Kidney (tissue), 14 donors: ENCODE data around the gene JARID2. TPM values are rescaled to one million over a fixed set of nuclear protein-coding genes. Genes with fewer than 3 reads are reported as not detected.

ENCODE experiments used
- DNase-seq, 5 donors: peaks; one replicate each; pipeline ENCODE4 v3.0.0-alpha.2; 2013 to 2020
- FAIRE-seq: peaks from 2 replicates; lab custom pipeline; 2012; peaks lifted over from hg19 to GRCh38; lab: Jason Lieb, UNC
- H3K27ac ChIP-seq, 2 donors: one replicate each; pipeline ENCODE4 v1.7.0; 2013; ENCODE audit warnings: low read depth in 2 of 2, low read length in 2 of 2, inconsistent platforms in 1 of 2
- H3K27me3 ChIP-seq: one replicate; pipeline ENCODE4 v1.7.1; 2013; ENCODE audit warnings: low read length, inconsistent platforms; ENCODE audit not compliant: control insufficient read depth, insufficient read depth
- H3K36me3 ChIP-seq, 3 donors: one replicate each; pipeline versions ENCODE4 v1.7.0 to v1.7.1; 2013; ENCODE audit warnings: low read length in 3 of 3, control low read depth in 1 of 3, inconsistent platforms in 1 of 3; ENCODE audit not compliant: insufficient read depth in 3 of 3, control insufficient read depth in 2 of 3
- H3K4me1 ChIP-seq, 3 donors: one replicate each; pipeline versions ENCODE4 v1.7.0 to v1.7.1; 2013; ENCODE audit warnings: low read length in 3 of 3, inconsistent platforms in 1 of 3, low read depth in 1 of 3; ENCODE audit not compliant: control insufficient read depth in 2 of 3, insufficient read depth in 2 of 3
- H3K4me3 ChIP-seq, 3 donors: one replicate each; pipeline versions ENCODE4 v1.7.0 to v1.8.1; 2013; ENCODE audit warnings: low read length in 3 of 3, control low read depth in 1 of 3, inconsistent platforms in 1 of 3
- H3K9ac ChIP-seq, 3 donors: one replicate each; pipeline versions ENCODE4 v1.7.0 to v1.7.1; 2013; ENCODE audit warnings: low read length in 3 of 3, control low read depth in 1 of 3, inconsistent platforms in 1 of 3
- H3K9me3 ChIP-seq, 3 donors: one replicate each; pipeline versions ENCODE4 v1.7.0 to v1.7.1; 2013; ENCODE audit warnings: low read length in 3 of 3, control low read depth in 1 of 3, inconsistent platforms in 1 of 3; ENCODE audit not compliant: control insufficient read depth in 2 of 3, insufficient read depth in 1 of 3
- intact Hi-C: fragments of 100-400 bp; cut with DNase I; formaldehyde crosslinking; loops from one replicate; pipeline ENCODE4 v1.11.1; 2022
- polyA plus RNA-seq: library from polyadenylated mRNA; stranded (reverse); fragments of 350-450 nt; fragmentation: Illumina TruSeq; extraction: RNeasy Lipid Tissue Mini Kit (QIAGEN cat#74804); gene quantifications from one replicate; pipeline ENCODE4 v1.2.3, GENCODE V29; 2014; ENCODE audit warnings: low read depth, low replicate concordance; ENCODE audit not compliant: insufficient read depth
- total RNA-seq: library from RNA; stranded (reverse); fragmentation: NEBNext Ultra II Directional; extraction: Animal tissue kit (Norgen Biotek cat#: 25700); gene quantifications from one replicate; pipeline ENCODE4 v1.2.1, GENCODE V29; 2021
- TF ChIP-seq, protein P1 (sequence below): IDR thresholded peaks from 3 replicates; pipeline ENCODE4 v1.5.1; 2012; ENCODE audit warnings: mild to moderate bottlenecking, moderate library complexity, borderline replicate concordance; ENCODE audit not compliant: insufficient read depth; ENCODE audit errors: extremely low read depth
- donor health status: control.
- donor health status: control.
- donor health status: control.
- donor health status: control.
- donor health status: control.
- donor health status: DM: yes; HTN: yes; CAD: no.
- donor health status: Normal renal cell carcinoma (clear cell type).

Gene JARID2
- total and polyA plus RNA-seq, 2 donors from 2014 or later: 1.8 to 12.3 TPM

- H3K36me3 ChIP-seq: peaks cover 0 to 9% (median 9%) of the 10 kb centered on the region in 3 donors
These were observed 269.4 kb downstream of the JARID2 start for GRCh38 chr6:15515226-15515625.

GRCh38 chr6:15515660-15516375 is 269.9 kb downstream of the JARID2 start:
- peak in 1 of 5 donors; percentile 24 for DNase-seq
- TF ChIP-seq, protein P1, sequence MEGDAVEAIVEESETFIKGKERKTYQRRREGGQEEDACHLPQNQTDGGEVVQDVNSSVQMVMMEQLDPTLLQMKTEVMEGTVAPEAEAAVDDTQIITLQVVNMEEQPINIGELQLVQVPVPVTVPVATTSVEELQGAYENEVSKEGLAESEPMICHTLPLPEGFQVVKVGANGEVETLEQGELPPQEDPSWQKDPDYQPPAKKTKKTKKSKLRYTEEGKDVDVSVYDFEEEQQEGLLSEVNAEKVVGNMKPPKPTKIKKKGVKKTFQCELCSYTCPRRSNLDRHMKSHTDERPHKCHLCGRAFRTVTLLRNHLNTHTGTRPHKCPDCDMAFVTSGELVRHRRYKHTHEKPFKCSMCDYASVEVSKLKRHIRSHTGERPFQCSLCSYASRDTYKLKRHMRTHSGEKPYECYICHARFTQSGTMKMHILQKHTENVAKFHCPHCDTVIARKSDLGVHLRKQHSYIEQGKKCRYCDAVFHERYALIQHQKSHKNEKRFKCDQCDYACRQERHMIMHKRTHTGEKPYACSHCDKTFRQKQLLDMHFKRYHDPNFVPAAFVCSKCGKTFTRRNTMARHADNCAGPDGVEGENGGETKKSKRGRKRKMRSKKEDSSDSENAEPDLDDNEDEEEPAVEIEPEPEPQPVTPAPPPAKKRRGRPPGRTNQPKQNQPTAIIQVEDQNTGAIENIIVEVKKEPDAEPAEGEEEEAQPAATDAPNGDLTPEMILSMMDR: no peak
- no peak for FAIRE-seq
- Histone ChIP-seq H3K9ac (no peak overlapping the region), H3K27me3 (no peaks in the 10 kb centered on the region), H3K4me3 (no peak overlapping the region), H3K27ac (no peak overlapping the region), H3K9me3 (no peaks in the 10 kb centered on the region), H3K4me1 (no peaks in the 10 kb centered on the region), H3K36me3 (peaks cover 0 to 10% (median 9%) of the 10 kb centered on the region in 3 donors)
- intact Hi-C loops: no loop called here

More at GRCh38 chr6:15515226-15515625, 269.4 kb downstream of the JARID2 start:
- Histone ChIP-seq H3K4me1 (no peaks in the 10 kb centered on the region), H3K9ac (no peak overlapping the region), H3K9me3 (no peaks in the 10 kb centered on the region), H3K4me3 (no peak overlapping the region), H3K27ac (no peak overlapping the region), H3K27me3 (no peaks in the 10 kb centered on the region)
- DNase-seq (peak in 1 of 5 donors; percentile 25), FAIRE-seq (no peak)
- intact Hi-C loops: no loop called here
- TF ChIP-seq, protein P1: no peak

- TF ChIP-seq, protein P1: no peak
- no peak overlapping the region for H3K9ac ChIP-seq
These were observed 270.5 kb downstream of the JARID2 start for GRCh38 chr6:15516378-15516777.

More at GRCh38 chr6:15516378-15516777, 270.5 kb downstream of the JARID2 start:
- Histone ChIP-seq H3K27ac (no peak overlapping the region), H3K4me1 (no peaks in the 10 kb centered on the region), H3K36me3 (peaks cover 0 to 14% (median 6%) of the 10 kb centered on the region in 3 donors), H3K9me3 (no peaks in the 10 kb centered on the region), H3K4me3 (no peak overlapping the region), H3K27me3 (no peaks in the 10 kb centered on the region)
- intact Hi-C loops: no loop called here
- FAIRE-seq: no peak
- peak in 1 of 5 donors; percentile 57 for DNase-seq
